HPDE6-E6E7 (cell line): ENCODE measurements around the gene DISC1.

Experiments used
- DNase-seq: peaks from one replicate; pipeline ENCODE4 v3.0.0; 2011; ENCODE audit warnings: missing footprints; ENCODE audit errors: extremely low spot score

Gene DISC1

GRCh38 chr1:232038706-232039677 lies 412.4 kb downstream of the DISC1 start:
- no peak for DNase-seq

DNA sequence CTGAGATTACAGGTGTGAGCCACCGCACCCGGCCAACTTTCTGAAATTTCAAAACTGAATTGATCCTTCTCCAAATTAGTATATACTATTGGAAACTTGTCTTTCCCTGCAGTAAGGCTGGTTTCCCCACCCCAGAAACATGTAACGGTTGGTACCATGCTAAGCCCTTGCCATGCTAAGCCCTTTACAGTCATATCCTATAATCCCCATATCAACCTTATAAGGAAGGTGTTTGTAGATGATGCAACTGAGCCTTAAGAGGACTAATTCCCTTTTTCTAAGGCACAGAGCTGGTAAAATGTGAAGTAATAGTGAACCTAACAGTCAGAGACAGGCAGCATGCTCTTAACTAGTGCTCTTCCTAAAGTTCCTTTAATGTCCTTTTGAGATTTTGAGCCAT lies 413.7 kb downstream of the DISC1 start:
- DNase-seq, result no peak

GRCh38 chr1:232044728-232045127 lies 418.1 kb downstream of the DISC1 start:
- DNase-seq, result no peak

DNA sequence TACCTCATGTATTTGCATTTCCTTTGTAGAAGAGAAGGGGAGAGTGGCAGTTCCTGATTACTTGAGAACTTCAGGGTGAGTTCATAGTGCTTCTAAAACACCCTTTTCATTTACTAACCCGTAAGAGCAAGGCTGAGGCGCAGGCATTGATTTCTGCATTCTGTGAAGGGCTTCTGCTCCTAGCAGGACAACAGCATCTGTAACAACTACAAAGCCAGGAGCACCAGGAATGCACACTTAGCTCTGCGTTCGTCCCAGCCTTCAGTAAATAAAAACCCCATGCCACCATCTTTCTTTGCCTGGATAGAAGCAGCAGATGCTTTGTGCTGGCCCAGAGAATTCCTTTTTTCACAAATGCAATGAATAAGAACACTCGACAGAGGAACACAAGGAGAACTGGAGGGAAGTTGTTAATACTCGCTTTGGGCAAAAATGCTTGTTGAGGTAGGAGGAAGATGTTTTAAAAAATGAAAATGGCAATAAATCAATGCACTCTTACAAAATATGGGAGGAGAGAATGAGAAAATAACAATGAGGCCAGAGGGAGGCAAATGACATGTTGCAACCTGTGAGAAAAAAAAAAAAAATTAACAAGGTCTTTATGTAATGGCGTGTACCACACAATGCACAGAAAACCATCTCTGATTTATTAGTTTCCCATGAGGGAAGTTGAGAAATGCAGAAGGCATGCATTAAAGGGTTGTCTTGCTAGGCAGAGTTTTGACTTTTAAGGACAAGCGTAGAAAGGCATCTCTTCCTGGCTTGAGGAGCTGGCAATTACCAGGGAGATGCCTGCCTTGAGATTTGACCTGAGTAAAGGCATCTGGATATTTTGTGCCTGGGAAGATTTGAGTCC lies 418.8 kb downstream of the DISC1 start:
- DNase-seq, result no peak

DNA sequence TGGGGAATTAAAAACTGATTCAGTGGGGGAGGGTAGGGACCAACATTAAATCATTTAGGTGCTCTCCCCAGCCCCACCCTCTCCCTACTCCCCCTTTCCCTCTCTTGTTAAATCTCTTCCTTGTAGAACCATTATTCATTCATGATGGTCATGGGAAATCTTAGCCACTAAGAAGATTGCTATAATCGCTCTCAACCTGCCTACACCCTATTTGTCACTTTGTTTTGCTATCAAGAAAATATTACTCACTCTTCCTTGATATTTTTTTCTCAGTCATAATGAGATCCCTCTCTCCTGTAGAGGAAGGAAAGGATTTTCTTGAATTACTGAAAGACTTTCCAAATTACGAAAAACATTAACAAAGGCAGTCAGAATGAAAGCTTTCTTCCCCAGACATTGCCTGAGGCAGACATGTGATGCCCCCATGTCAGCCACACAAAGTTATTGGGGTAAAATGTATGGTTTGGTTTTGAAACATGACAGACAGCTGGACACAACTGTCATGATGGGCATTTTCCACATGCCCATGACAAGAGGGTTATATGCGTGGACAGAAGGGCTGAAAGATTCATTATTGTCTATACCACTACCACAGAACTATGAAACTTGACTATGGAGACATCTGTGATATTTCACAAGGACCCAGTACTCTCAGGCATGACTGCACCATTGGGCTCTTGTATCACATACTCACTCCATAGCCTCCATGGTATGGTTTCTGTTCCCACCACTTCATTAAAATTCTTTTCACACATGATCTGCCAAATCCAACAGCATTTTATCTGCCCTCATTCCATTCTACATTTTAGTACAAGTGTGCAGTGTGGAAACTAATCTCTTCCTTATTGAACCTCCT lies 420.1 kb downstream of the DISC1 start:
- DNase-seq, result no peak

DNA sequence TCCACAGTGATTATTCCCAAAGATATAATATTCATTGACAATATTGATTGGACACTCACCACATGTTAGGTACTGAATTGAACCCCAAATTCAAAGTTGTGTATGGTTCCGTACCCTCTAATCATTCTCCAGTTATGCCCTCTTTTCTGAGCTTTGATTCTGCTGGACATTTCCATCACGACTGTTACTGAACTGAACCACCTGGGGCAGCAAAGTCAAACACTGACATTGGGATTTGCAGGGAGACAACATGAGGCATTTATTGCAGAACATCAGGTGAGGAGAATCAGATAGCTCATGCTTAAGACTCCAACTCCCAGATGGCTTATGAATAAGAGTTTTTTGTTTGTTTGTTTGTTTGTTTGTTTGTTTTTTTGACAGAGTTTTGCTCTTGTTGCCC lies 420.9 kb downstream of the DISC1 start:
- no peak for DNase-seq

- no peak for DNase-seq
These were observed 421.9 kb downstream of the DISC1 start for GRCh38 chr1:232048481-232048880.

DNA sequence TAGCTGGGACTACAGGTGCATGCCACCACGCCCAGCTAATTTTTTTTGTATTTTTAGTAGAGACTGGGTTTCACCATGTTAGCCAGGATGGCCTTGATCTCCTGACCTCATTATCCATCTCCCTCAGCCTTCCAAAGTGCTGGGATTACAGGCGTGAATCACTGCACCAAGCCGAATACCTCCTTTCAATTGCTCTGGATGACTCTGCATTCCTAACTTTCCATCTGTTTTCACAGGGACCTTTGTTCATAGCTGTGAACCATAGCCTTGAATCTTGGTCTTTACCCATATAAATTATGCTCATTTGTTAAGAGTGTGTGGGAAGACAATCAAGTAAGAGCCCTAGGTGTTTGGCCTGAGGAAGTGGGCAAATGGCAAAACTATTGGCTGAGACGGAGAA lies 422.7 kb downstream of the DISC1 start:
- no peak for DNase-seq

DNA sequence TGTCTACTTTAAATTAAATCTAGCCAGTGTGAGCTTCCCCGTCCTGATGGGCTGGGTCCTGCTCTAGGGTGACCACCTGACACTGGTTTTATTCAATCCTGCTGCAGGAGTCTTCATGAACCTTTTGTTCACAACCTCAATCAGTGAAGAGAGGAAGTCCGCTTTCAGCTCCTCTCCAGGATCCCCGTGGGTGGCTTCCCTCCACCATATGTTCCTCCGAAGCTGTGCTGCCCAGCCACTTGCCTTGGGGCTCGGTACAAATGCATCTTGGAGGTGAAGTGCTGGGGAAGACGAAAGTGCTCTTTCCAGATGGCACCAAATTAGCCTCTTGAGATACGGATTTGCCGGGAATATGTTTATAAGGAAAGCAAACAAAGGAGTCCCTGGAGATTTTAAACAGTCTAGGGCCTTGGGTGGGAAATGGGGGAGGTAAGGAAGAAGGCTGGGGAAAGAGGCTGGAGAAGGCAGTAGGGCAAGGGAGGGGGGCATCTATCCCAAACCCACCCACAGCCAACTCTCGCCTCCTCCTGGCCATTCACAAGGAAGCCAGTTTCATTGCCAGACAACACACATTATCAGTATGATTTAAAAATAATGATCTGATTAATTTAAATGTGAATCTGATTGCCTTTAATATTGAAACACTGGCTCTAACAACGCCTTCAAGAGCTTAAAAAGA lies 430.8 kb downstream of the DISC1 start:
- no peak for DNase-seq

GRCh38 chr1:232057896-232058274 lies 431.3 kb downstream of the DISC1 start:
- no peak for DNase-seq

- no peak for DNase-seq
These were observed 433.3 kb downstream of the DISC1 start for GRCh38 chr1:232059726-232060374.

DNA sequence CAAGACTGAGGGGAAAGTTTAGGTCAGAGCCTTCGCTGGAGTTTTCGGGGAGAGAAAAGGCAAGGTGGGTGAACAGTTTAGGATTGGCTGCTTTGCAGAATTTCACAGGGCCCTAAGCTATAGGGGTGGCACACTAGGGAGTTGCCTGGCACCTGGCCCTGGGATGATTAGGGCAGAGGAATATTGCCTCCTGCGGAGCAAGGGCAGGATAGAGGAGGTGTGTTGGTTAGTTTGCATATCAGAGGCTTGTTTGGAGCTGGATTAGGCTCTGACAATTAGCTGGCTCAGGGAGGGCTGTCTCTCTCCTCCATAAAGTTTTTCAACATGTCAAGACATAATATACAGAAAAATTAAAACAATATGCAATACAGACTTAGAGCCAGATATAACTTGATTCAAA lies 436.4 kb downstream of the DISC1 start:
- no peak for DNase-seq

DNA sequence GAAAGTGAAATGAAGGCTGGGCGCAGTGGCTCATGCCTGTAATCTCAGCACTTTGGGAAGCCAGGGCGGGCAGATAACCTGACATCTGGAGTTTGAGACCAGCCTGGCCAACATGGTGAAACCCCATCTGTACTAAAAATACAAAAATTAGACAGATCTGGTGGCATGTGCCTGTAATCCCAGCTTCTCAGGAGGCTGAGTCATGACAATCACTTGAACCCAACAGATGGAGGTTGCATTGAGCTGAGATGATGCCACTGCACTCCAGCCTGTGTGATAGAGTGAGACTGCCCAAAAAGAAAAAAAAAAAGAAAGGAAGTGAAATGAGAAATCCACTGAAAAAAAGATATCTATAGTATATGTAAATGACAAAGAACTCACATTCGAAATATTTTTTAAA lies 439.9 kb downstream of the DISC1 start:
- DNase-seq, result no peak

GRCh38 chr1:232074265-232074664 lies 447.7 kb downstream of the DISC1 start:
- DNase-seq, result no peak

DNA sequence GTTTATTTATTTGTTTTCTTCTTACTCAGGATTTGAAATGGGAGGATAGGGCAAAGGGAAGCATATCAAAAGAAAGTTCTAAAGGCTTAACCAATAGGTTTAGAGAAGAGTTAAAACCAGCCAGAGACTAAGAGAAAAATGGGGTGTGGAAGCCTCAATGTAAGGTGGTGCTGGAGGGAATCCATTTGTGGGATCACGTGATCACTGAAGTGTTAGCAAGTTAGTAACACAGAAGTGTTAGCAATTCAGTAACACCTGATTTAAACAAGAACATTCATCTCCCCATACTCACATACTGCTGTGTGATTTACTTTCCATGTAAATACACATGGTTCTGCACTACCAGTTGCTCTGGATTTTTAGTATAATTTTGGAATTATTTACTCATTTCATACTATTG lies 451.2 kb downstream of the DISC1 start:
- no peak for DNase-seq

- DNase-seq, result no peak
These were observed 458.1 kb downstream of the DISC1 start for GRCh38 chr1:232084584-232085223.

GRCh38 chr1:232090816-232091215 lies 464.2 kb downstream of the DISC1 start:
- DNase-seq, result no peak
